ENCODE measurements around the gene NEURL1B. TPM values are rescaled to one million over a fixed set of nuclear protein-coding genes. Genes with fewer than 3 reads are reported as not detected.

NEURL1B gene
- total and polyA plus RNA-seq, 12 donors = 9.8 to 99.9 (median 41.5) TPM

DNA sequence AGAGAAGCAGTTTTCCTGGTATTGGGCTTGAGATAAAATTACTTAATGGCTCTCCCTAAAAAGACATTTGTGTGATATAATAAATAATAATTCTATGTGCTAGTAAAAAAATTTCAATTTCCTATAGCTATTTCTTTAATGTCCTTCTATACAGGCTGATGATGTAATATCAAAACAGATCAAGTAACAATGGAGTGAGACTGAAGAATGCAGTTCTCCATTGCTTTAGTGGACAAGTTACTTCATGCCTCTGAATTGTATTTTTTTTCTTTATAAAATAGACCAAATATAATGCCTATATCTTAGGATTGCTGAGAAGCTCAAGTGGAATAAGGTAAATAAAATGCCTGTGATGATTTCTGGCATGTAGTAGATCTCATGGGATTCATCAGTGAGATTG lies 35.6 kb upstream of the NEURL1B start:
- TF ChIP-seq, protein P1, sequence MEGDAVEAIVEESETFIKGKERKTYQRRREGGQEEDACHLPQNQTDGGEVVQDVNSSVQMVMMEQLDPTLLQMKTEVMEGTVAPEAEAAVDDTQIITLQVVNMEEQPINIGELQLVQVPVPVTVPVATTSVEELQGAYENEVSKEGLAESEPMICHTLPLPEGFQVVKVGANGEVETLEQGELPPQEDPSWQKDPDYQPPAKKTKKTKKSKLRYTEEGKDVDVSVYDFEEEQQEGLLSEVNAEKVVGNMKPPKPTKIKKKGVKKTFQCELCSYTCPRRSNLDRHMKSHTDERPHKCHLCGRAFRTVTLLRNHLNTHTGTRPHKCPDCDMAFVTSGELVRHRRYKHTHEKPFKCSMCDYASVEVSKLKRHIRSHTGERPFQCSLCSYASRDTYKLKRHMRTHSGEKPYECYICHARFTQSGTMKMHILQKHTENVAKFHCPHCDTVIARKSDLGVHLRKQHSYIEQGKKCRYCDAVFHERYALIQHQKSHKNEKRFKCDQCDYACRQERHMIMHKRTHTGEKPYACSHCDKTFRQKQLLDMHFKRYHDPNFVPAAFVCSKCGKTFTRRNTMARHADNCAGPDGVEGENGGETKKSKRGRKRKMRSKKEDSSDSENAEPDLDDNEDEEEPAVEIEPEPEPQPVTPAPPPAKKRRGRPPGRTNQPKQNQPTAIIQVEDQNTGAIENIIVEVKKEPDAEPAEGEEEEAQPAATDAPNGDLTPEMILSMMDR (IDR thresholded peaks at IDR 0.05) = no peak
- TF ChIP-seq POLR2A (IDR thresholded peaks at IDR 0.05) = no peak
- DNase-seq = no peak
- intact Hi-C loops (cut with DNase I) = no loop called here
- H3K36me3 ChIP-seq (replicated peaks in 1 of 2) = no peaks in the 10 kb centered on the region
- H3K4me3 ChIP-seq = no peak overlapping the region
- peak overlapping the region in 3 of 5 donors; percentile 27 to 87 (median 56) for H3K27ac ChIP-seq
- H3K9me3 ChIP-seq (replicated peaks in 1 of 3) = no peaks in the 10 kb centered on the region
- H3K27me3 ChIP-seq = no peaks in the 10 kb centered on the region
- H3K4me1 ChIP-seq (replicated peaks in 1 of 2) = peaks cover 0 to 15% of the 10 kb centered on the region in 2 donors

DNA sequence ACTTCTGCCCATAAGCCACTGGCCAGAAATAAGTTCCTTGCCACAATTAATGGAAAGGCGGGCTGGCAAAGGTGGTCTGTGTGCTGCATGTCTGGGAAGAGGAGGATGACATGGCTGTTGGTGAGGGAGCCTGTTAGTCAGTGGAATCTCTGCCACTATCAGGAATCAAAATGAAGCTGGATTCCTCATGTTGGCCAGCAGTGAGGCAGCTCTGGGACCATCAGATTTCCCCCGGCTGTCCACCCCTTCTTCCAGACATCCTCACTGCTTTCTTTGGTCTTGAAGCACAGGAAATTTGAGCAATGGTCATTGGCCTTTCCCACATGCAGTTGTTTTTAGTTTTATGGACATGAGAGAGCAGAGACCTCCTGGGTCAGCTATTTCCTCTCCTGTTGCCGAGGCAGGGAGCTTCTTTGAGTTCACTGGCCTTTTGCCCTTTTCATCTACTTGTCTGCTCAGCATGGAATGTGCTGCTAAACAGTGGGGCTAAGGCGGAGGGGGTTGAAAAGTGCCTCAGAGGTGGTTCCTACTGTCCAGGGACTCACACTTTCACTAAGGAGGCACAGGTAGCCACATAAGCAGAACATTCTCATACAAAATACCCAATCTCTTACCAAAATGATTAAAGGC lies 34.8 kb upstream of the NEURL1B start:
- WGBS, 4 donors = 59 to 79% (median 71%) methylated on average over 3 to 4 of the region's 4 CpGs
- no peaks in the 10 kb centered on the region for H3K36me3 ChIP-seq (replicated peaks in 1 of 2)
- H3K4me3 ChIP-seq = no peak overlapping the region
- peaks cover 0 to 15% of the 10 kb centered on the region in 2 donors for H3K4me1 ChIP-seq (replicated peaks in 1 of 2)
- intact Hi-C loops (cut with DNase I) = no loop called here
- no peaks in the 10 kb centered on the region for H3K27me3 ChIP-seq
- TF ChIP-seq, protein P1 (IDR thresholded peaks at IDR 0.05) = no peak
- DNase-seq = peak in 4 of 7 donors; percentile 27 to 70 (median 36)
- H3K27ac ChIP-seq = peak overlapping the region in 4 of 5 donors; percentile 43 to 87 (median 64)
- H3K9me3 ChIP-seq (replicated peaks in 1 of 3) = no peaks in the 10 kb centered on the region

DNA sequence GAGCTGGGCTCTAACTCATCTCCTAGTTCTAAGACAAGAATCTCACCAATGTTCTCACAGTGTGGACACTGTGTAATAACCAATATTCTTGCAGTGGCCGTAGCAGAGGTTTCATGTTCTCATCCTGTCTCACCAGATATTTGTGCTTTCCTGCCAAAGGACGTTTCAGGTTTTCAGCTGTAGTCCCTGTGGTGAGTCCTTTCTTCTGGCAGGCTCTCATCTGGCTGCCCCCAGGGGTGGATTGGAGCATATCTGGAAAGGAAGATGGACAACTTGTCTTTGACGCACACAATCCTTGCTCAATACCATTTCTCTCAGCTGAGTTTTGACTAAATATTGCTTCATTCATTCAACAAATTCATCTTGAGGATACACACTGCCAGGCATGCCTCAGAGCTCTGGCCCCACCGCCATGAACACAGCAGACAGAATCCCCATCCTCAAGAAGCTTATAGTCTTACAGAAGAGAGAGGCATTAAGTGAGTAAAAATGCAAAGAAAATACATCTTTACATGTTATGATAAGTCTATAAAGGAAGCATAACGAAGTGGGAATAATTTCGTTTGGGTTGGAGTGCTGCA lies 33.8 kb upstream of the NEURL1B start:
- H3K36me3 ChIP-seq (replicated peaks in 1 of 2) = no peaks in the 10 kb centered on the region
- H3K4me3 ChIP-seq = no peak overlapping the region
- peak overlapping the region in 4 of 5 donors; percentile 43 to 68 (median 64) for H3K27ac ChIP-seq
- no peaks in the 10 kb centered on the region for H3K9me3 ChIP-seq (replicated peaks in 1 of 3)
- DNase-seq = peak in 6 of 7 donors; percentile 35 to 81 (median 57)
- H3K4me1 ChIP-seq (replicated peaks in 1 of 2) = peaks cover 0 to 7% of the 10 kb centered on the region in 2 donors
- intact Hi-C loops (cut with DNase I) = no loop called here
- WGBS, 4 donors = 58 to 69% (median 60%) methylated on average over 6 of the region's 6 CpGs
- TF ChIP-seq POLR2A (IDR thresholded peaks at IDR 0.05) = peak in 1 of 2 donors; percentile 3
- TF ChIP-seq, protein P1 (IDR thresholded peaks at IDR 0.05) = peak in 1 of 6 experiments; percentile 34
- no peaks in the 10 kb centered on the region for H3K27me3 ChIP-seq

DNA sequence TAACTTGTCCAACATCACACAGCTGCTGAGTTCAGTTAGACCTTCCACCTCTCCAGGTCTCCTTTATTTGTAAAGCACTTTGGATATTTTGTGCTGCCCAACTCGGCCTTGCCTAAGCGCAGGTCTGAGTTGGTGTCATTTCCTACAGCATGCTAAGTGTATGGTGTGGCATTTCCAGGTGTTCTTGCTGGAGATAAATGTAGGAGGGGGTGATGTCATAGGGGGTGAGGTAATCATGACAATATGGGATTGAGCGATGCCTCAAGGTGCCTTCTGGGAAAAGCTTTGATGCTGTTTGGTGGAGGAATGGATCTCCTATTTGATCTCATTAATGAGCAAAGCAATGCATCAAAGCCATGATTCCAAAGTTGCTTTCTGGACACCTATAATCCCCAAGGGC lies 32.3 kb upstream of the NEURL1B start:
- H3K36me3 ChIP-seq (replicated peaks in 1 of 2) = no peaks in the 10 kb centered on the region
- no peaks in the 10 kb centered on the region for H3K27me3 ChIP-seq
- H3K4me3 ChIP-seq = no peak overlapping the region
- H3K27ac ChIP-seq = peak overlapping the region in 3 of 5 donors; percentile 42 to 68 (median 44)
- no peaks in the 10 kb centered on the region for H3K9me3 ChIP-seq (replicated peaks in 1 of 3)
- TF ChIP-seq POLR2A (IDR thresholded peaks at IDR 0.05) = no peak
- TF ChIP-seq, protein P1 (IDR thresholded peaks at IDR 0.05) = no peak
- no peak for DNase-seq
- intact Hi-C loops (cut with DNase I) = no loop called here
- 94 to 100% (median 97%) methylated on average over 3 of the region's 3 CpGs for WGBS, 4 donors
- H3K4me1 ChIP-seq (replicated peaks in 1 of 2) = peaks cover 0 to 5% of the 10 kb centered on the region in 2 donors
